Middle frontal gyrus (tissue), 1 donor: ENCODE data around the gene USE1.

ENCODE experiments used
- DNase-seq: peaks from one replicate; pipeline ENCODE4 v3.0.0-alpha.2; 2015; ENCODE audit warnings: low spot score; ENCODE audit errors: extremely low spot score

The USE1 gene

GRCh38 chr19:17205237-17206140, 9.7 kb upstream of the USE1 start:
- DNase-seq, result no peak

GRCh38 chr19:17206736-17207581, 8.2 kb upstream of the USE1 start:
- DNase-seq, result no peak

GRCh38 chr19:17209126-17210036, 5.8 kb upstream of the USE1 start:
- no peak for DNase-seq

GRCh38 chr19:17210296-17210695, 4.9 kb upstream of the USE1 start:
- no peak for DNase-seq

GRCh38 chr19:17211547-17212446, 3.4 kb upstream of the USE1 start:
- DNase-seq, result no peak

GRCh38 chr19:17213334-17213733, 1.8 kb upstream of the USE1 start:
- no peak for DNase-seq

- no peak for DNase-seq
Measured at GRCh38 chr19:17214508-17215126, 540 bp upstream of the USE1 start.

GRCh38 chr19:17216058-17216670, 1.0 kb downstream of the USE1 start:
- DNase-seq, result no peak

GRCh38 chr19:17219286-17219685, 4.1 kb downstream of the USE1 start:
- no peak for DNase-seq

- DNase-seq, result no peak
Measured at GRCh38 chr19:17220207-17220758, 5.1 kb downstream of the USE1 start.

GRCh38 chr19:17225053-17225452, 9.9 kb downstream of the USE1 start:
- DNase-seq, result no peak

- DNase-seq, result peak; percentile 97
Measured at GRCh38 chr19:17226002-17226933, 11.1 kb downstream of the USE1 start, which contains the start of gene OCEL1. Gene OCEL1, plus strand, starts transcription at chr19:17226226. Its CDS starts 22 bp downstream, at chr19:17226248.

GRCh38 chr19:17227798-17228367, 12.7 kb downstream of the USE1 start:
- no peak for DNase-seq

- no peak for DNase-seq
Measured at GRCh38 chr19:17229890-17230289, 14.7 kb downstream of the USE1 start.

- no peak for DNase-seq
Measured at GRCh38 chr19:17232258-17232657, 17.1 kb downstream of the USE1 start.

- DNase-seq, result no peak
Measured at GRCh38 chr19:17234911-17235299, 19.7 kb downstream of the USE1 start.

GRCh38 chr19:17235300-17235970, 20.3 kb downstream of the USE1 start:
- DNase-seq, result peak; percentile 61
